SK-N-SH (cell line): ENCODE results near the gene SLC25A10. TPM values are rescaled to one million over a fixed set of nuclear protein-coding genes. Genes with fewer than 3 reads are reported as not detected.
A peak's percentile ranks its signal among the peaks of the same experiment; 100 is the strongest.

Experiments
- CTCF ChIA-PET: fragments of 300-600, 350-600 bp; formaldehyde crosslinking; extraction: SDS; loops from one replicate; lab custom pipeline; 2021; lab: Yijun Ruan, JAX
- POLR2A ChIA-PET: fragments of 350-600 bp; sonication (Branson Sonifier 250); formaldehyde crosslinking; extraction: SDS; loops from one replicate; lab custom pipeline; 2020; ENCODE audit warnings: antibody characterized with exemption, inconsistent platforms; lab: Yijun Ruan, JAX
- DNase-seq: peaks from one replicate; pipeline ENCODE4 v3.0.0; 2012
- H2AFZ ChIP-seq: fragments of 200-600 bp; sonication (generic); 2 replicates; pipeline ENCODE4 v1.8.1; 2016; ENCODE audit warnings: antibody characterized with exemption, mild to moderate bottlenecking, low read depth
- H3F3A ChIP-seq: fragments of 200-600 bp; sonication (generic); replicated peaks from 2 replicates; pipeline ENCODE3; 2016; ENCODE audit warnings: antibody characterized with exemption, mild to moderate bottlenecking; ENCODE audit not compliant: insufficient read depth
- H3K27ac ChIP-seq, 2 experiments: fragments of 200-500 bp in 1 of 2; fragments of 200-600 bp in 1 of 2; sonication (Bioruptor generic) in 1 of 2; sonication (generic), shearing (Covaris generic) in 1 of 2; 2 replicates each; pipeline versions ENCODE4 v1.5.1 to v1.6.1; 2014 to 2016; ENCODE audit warnings: low read depth in 2 of 2, inconsistent platforms in 1 of 2, low read length in 1 of 2, mild to moderate bottlenecking in 1 of 2, mixed read lengths in 1 of 2
- H3K27me3 ChIP-seq: fragments of 200-600 bp; sonication (generic), shearing (Covaris generic); 2 replicates; pipeline ENCODE4 v1.6.1; 2016; ENCODE audit warnings: mixed run types; ENCODE audit not compliant: insufficient read depth
- H3K36me3 ChIP-seq, 2 experiments: fragments of 200-500 bp in 1 of 2; fragments of 200-600 bp in 1 of 2; sonication (Bioruptor generic) in 1 of 2; sonication (generic) in 1 of 2; replicated peaks in 1 of 2; 2 replicates each; pipeline versions ENCODE3 to v1.5.1; 2014 to 2016; ENCODE audit warnings: low read length in 1 of 2, mild to moderate bottlenecking in 1 of 2; ENCODE audit not compliant: insufficient read depth in 2 of 2, control insufficient read depth in 1 of 2
- H3K4me1 ChIP-seq, 2 experiments: fragments of 200-500 bp in 1 of 2; fragments of 200-600 bp in 1 of 2; sonication (Bioruptor generic) in 1 of 2; sonication (generic), shearing (Covaris generic) in 1 of 2; 2 replicates each; pipeline versions ENCODE4 v1.5.1 to v1.6.1; 2014 to 2016; ENCODE audit warnings: low read depth in 1 of 2, low read length in 1 of 2, mixed run types in 1 of 2; ENCODE audit not compliant: insufficient read depth in 2 of 2, control insufficient read depth in 1 of 2
- H3K4me2 ChIP-seq: fragments of 200-600 bp; sonication (generic), shearing (Covaris generic); 2 replicates; pipeline ENCODE4 v1.6.1; 2017; ENCODE audit warnings: mixed run types
- H3K4me3 ChIP-seq, 2 experiments: fragments of 200-500 bp in 1 of 2; fragments of 200-600 bp in 1 of 2; sonication (Bioruptor generic) in 1 of 2; sonication (generic), shearing (Covaris generic) in 1 of 2; 2 replicates each; pipeline versions ENCODE4 v1.5.1 to v1.8.1; 2014 to 2016; ENCODE audit warnings: low read depth in 2 of 2, inconsistent platforms in 1 of 2, low read length in 1 of 2, mild to moderate bottlenecking in 1 of 2, mixed read lengths in 1 of 2, moderate library complexity in 1 of 2
- H3K79me2 ChIP-seq: fragments of 200-600 bp; sonication (generic); 2 replicates; pipeline ENCODE4 v1.8.1; 2017; ENCODE audit warnings: mild to moderate bottlenecking; ENCODE audit not compliant: insufficient read depth
- H3K9ac ChIP-seq: fragments of 200-600 bp; sonication (generic); 2 replicates; pipeline ENCODE4 v1.6.1; 2017; ENCODE audit warnings: mixed run types
- H3K9me2 ChIP-seq: fragments of 200-600 bp; sonication (generic); 2 replicates; pipeline ENCODE4 v1.6.1; 2017; ENCODE audit warnings: mixed run types
- H3K9me3 ChIP-seq: fragments of 200-600 bp; sonication (generic); 2 replicates; pipeline ENCODE4 v1.6.1; 2017; ENCODE audit warnings: mixed run types, mild to moderate bottlenecking, moderate library complexity
- H4K20me1 ChIP-seq: fragments of 200-600 bp; sonication (generic); 2 replicates; pipeline ENCODE4 v1.6.1; 2017; ENCODE audit warnings: mild to moderate bottlenecking, mixed run types; ENCODE audit not compliant: insufficient read depth
- CHD2 ChIP-seq: fragments of 150-350 bp; IDR thresholded peaks from 2 replicates; pipeline ENCODE4 v1.6.1; 2018; ENCODE audit warnings: low read length; ENCODE audit not compliant: partially characterized antibody
- EP300 ChIP-seq, 2 experiments: IDR thresholded peaks; 2 replicates each; pipeline versions ENCODE4 v1.4.0 to v1.6.1; 2012; ENCODE audit warnings: borderline replicate concordance in 1 of 2, low read depth in 1 of 2, low read length in 1 of 2
- FOSL2 ChIP-seq: IDR thresholded peaks from 2 replicates; pipeline ENCODE4 v1.4.0; 2012; ENCODE audit warnings: low read depth, mild to moderate bottlenecking, moderate library complexity, borderline replicate concordance
- FOXJ3 ChIP-seq: sonication (generic); formaldehyde crosslinking; IDR thresholded peaks from 2 replicates; pipeline ENCODE4 v1.5.1; 2020; ENCODE audit warnings: mild to moderate bottlenecking, missing genetic modification reagents
- MXI1 ChIP-seq: IDR thresholded peaks from 2 replicates; pipeline ENCODE4 v1.6.1; 2012; ENCODE audit warnings: mild to moderate bottlenecking, low read depth, low read length, improper control_type of control experiment
- PBX3 ChIP-seq: IDR thresholded peaks from 2 replicates; pipeline ENCODE4; 2012
- POLR2AphosphoS5 ChIP-seq: IDR thresholded peaks from 2 replicates; pipeline ENCODE4 v1.6.1; 2012; ENCODE audit warnings: low read depth, low read length
- RAD21 ChIP-seq: IDR thresholded peaks from 2 replicates; pipeline ENCODE4 v1.6.1; 2012; ENCODE audit warnings: mild to moderate bottlenecking, low read length
- RCOR1 ChIP-seq: fragments of 150-350 bp; IDR thresholded peaks from 2 replicates; pipeline ENCODE4 v1.6.1; 2017; ENCODE audit warnings: antibody characterized with exemption, low read length
- SIN3A ChIP-seq: IDR thresholded peaks from 2 replicates; pipeline ENCODE4 v1.6.1; 2012; ENCODE audit warnings: low read depth, mild to moderate bottlenecking, low read length, moderate library complexity, borderline replicate concordance
- YY1 ChIP-seq: IDR thresholded peaks from 2 replicates; pipeline ENCODE4 v1.4.0; 2012; ENCODE audit warnings: low read depth, mild to moderate bottlenecking
- WGBS: methylation state at CpG from one replicate; pipeline ENCODE4 v1.1.6; 2017; ENCODE audit warnings: low lambda C conversion rate; 5-methylcytosine and 5-hydroxymethylcytosine counted together
- polyA plus RNA-seq, 3 experiments: library from polyadenylated mRNA; depleted of rRNA; stranded (reverse); fragments of >200 nt; gene quantifications; 2 replicates each; pipeline ENCODE4 v1.2.3, GENCODE V29; 2012
- TF ChIP-seq, protein P1 (sequence below): fragments of 200-600 bp; sonication (generic); IDR thresholded peaks from 2 replicates; pipeline ENCODE4 v1.6.1; 2017; ENCODE audit warnings: antibody characterized with exemption, mild to moderate bottlenecking, moderate library complexity
- TF ChIP-seq, protein P2 (sequence below): IDR thresholded peaks from 2 replicates; pipeline ENCODE4 v1.4.0; 2012; ENCODE audit warnings: low read depth

The SLC25A10 gene
- polyA plus RNA-seq, 1 of the 3 experiments (the other 2 are of a cell fraction): 34.7 TPM

DNA sequence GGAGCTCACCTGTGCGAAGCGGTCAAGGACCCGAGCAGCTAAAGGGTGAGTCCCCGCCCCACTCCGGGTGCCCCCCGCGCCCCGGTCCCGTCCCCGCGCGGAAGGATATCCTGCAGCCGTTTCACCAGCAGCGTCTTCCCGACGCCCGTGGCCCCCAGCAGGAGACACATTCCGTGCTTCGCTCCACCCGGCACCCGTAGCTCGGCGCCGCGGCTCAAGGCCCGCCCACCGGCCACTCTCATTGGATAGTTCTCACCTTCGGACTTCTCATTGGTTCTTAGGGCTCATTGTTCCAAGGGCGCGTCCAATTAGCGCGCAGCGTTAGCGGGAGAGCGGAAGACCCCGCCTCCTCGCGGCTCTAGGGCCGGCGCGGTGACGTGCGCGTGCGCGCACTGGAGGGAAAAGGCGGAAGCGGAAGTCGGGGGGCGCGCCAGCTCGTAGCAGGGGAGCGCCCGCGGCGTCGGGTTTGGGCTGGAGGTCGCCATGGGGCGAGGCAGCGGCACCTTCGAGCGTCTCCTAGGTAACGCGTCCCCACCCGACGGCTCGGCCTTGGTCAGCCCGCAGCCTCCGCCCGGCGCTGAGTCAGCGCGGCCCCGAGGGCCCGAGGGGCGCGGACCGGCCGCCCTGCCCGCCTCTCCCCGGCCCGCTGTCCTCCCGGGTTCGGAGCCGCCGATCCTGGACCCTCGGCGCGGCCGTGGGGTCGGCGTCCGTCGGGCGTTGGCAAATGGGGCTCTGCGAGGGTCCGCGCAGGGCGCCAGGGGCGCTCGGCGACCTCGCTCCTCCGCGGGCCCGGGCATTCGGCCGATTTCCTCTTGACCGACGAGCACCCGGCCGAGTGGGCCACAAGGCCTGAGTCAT, 28.3 kb upstream of the SLC25A10 start, which contains the start of the genes ARL16 and HGS (continued):
- no peak for TF ChIP-seq FOSL2
- TF ChIP-seq, protein P1, sequence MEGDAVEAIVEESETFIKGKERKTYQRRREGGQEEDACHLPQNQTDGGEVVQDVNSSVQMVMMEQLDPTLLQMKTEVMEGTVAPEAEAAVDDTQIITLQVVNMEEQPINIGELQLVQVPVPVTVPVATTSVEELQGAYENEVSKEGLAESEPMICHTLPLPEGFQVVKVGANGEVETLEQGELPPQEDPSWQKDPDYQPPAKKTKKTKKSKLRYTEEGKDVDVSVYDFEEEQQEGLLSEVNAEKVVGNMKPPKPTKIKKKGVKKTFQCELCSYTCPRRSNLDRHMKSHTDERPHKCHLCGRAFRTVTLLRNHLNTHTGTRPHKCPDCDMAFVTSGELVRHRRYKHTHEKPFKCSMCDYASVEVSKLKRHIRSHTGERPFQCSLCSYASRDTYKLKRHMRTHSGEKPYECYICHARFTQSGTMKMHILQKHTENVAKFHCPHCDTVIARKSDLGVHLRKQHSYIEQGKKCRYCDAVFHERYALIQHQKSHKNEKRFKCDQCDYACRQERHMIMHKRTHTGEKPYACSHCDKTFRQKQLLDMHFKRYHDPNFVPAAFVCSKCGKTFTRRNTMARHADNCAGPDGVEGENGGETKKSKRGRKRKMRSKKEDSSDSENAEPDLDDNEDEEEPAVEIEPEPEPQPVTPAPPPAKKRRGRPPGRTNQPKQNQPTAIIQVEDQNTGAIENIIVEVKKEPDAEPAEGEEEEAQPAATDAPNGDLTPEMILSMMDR: no peak
- peak; percentile 40; the same call in 1 of the 2 replicates for TF ChIP-seq RCOR1
- TF ChIP-seq POLR2AphosphoS5: peak; percentile 72
- TF ChIP-seq FOXJ3 (CRISPR knock-in tag): no peak
- TF ChIP-seq RAD21: no peak
- TF ChIP-seq CHD2: peak; percentile 96
- TF ChIP-seq PBX3: peak; percentile 65
- peak; percentile 92 for TF ChIP-seq MXI1
- 0 out of 2 replicates have a peak, but pooled peaks have one; percentile 67 for TF ChIP-seq YY1
- TF ChIP-seq EP300 (IDR thresholded peaks at IDR 0.05; ENCODE audit: borderline replicate concordance in 1 of 2, low read depth in 1 of 2, low read length in 1 of 2): peak in 1 of 2 experiments; percentile 9; a peak in 1 of 4 replicates

DNA sequence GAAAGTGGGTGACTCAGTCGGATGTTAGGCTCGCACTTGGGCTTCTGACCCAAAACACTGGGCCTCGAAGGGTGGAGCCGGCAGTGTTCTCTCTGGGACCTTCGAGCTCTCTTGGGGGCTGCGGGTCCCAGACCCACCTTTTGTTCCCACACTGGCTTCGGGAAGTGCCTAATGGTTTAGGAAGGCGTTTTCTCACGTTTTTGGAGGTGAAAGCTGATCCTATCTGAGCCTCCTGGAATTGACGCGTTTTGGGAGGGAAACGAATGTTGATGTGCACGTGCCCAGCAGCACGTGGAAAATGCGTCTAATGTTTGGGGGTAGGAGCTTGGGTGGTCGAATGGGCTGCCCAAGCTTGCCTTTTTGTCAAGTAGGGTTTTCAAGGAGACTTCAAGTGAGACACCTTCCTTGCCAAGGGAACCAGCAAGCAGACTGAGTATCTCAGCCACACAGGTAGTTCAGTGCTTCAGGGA, 27.6 kb upstream of the SLC25A10 start:
- Histone ChIP-seq H3K27ac (peak overlapping the region; percentile 76 to 91), H3K27me3 (no peaks in the 10 kb centered on the region), H3K4me3 (peak overlapping the region; percentile 94 to 99), H3F3A (peaks cover 18% of the 10 kb centered on the region), H3K9ac (peak overlapping the region; percentile 98), H3K4me1 (peaks cover 19 to 21% of the 10 kb centered on the region in 2 experiments; a peak in 3 of 4 replicates), H3K36me3 (peaks cover 51 to 58% of the 10 kb centered on the region in 2 experiments), H3K9me3 (no peaks in the 10 kb centered on the region), H2AFZ (no peak overlapping the region), H3K9me2 (no peaks in the 10 kb centered on the region), H4K20me1 (peaks cover 51% of the 10 kb centered on the region), H3K79me2 (peaks cover 95% of the 10 kb centered on the region), H3K4me2 (peak overlapping the region; percentile 100)
- 3% methylated on average over 16 of the region's 16 CpGs for WGBS
- ChIA-PET CTCF (interaction anchor here (1.1 to 2.4 kb wide), 8 partner anchors 9 to 337 kb away, joined by 3 to 12 read pairs (median 4); partner anchors contain the start of gene MRPL12), POLR2A (interaction anchor here (1.0 to 2.8 kb wide), 9 partner anchors 9 to 148 kb away, joined by 4 to 33 read pairs (median 5); partner anchors contain the start of genes CCDC137, MCRIP1, MRPL12 and NPLOC4)
- TF ChIP-seq FOSL2 (peak; percentile 76; the same call in 1 of the 2 replicates), MXI1 (peak; percentile 83), SIN3A (0 out of 2 replicates have a peak, but pooled peaks have one; percentile 37), CHD2 (no peak)
- TF ChIP-seq, protein P2, sequence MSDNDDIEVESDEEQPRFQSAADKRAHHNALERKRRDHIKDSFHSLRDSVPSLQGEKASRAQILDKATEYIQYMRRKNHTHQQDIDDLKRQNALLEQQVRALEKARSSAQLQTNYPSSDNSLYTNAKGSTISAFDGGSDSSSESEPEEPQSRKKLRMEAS: peak; percentile 88
- peak; percentile 23 for DNase-seq
